Renal cortical epithelial cell (primary cell): ENCODE measurements around the gene MIOX. TPM values are rescaled to one million over a fixed set of nuclear protein-coding genes. Genes with fewer than 3 reads are reported as not detected.

ENCODE experiments used
- DNase-seq: peaks from one replicate; pipeline ENCODE4 v3.0.0-alpha.2; 2011; ENCODE audit warnings: low read depth
- total RNA-seq: library from RNA; depleted of rRNA; stranded (reverse); fragments of >200 nt; gene quantifications from 2 replicates; pipeline ENCODE4 v1.2.3, GENCODE V29; 2014

Gene MIOX
- total RNA-seq, 1 donor from 2014 or later: 0.10 TPM

- DNase-seq: no peak
These were observed 2.9 kb downstream of the MIOX start for GRCh38 chr22:50489363-50490243.

- no peak for DNase-seq
These were observed 4.1 kb downstream of the MIOX start for GRCh38 chr22:50490531-50491308.

GRCh38 chr22:50497093-50497492 is 10.4 kb downstream of the MIOX start:
- no peak for DNase-seq

- DNase-seq: peak; percentile 59
These were observed 11.7 kb downstream of the MIOX start for GRCh38 chr22:50498322-50498890.

- DNase-seq: no peak
These were observed 13.8 kb downstream of the MIOX start for GRCh38 chr22:50500452-50500851.

GRCh38 chr22:50502096-50502495 is 15.4 kb downstream of the MIOX start:
- no peak for DNase-seq

GRCh38 chr22:50502628-50503474 is 16.2 kb downstream of the MIOX start:
- DNase-seq: no peak

GRCh38 chr22:50503475-50504145 is 17.0 kb downstream of the MIOX start:
- no peak for DNase-seq

- no peak for DNase-seq
These were observed 17.9 kb downstream of the MIOX start for GRCh38 chr22:50504369-50505211.

- no peak for DNase-seq
These were observed 18.7 kb downstream of the MIOX start for GRCh38 chr22:50505276-50505775.

- no peak for DNase-seq
These were observed 19.3 kb downstream of the MIOX start for GRCh38 chr22:50505776-50506610.

- DNase-seq: no peak
These were observed 20.2 kb downstream of the MIOX start for GRCh38 chr22:50506611-50507420.

- DNase-seq: no peak
These were observed 20.8 kb downstream of the MIOX start, which contains the start of gene LMF2 for GRCh38 chr22:50507421-50507990. Gene LMF2 (minus strand): TSS chr22:50507702. CDS start chr22:50507675, 27 bp downstream.

GRCh38 chr22:50507991-50508884 is 21.6 kb downstream of the MIOX start, which contains the start of gene NCAPH2:
Gene NCAPH2 (plus strand): TSS chr22:50508224. CDS start chr22:50508338, 114 bp downstream.
- peak; percentile 85 for DNase-seq

GRCh38 chr22:50508897-50509296 is 22.2 kb downstream of the MIOX start:
- no peak for DNase-seq

- DNase-seq: no peak
These were observed 26.5 kb downstream of the MIOX start for GRCh38 chr22:50513175-50513574.
